Measurements from ENCODE around the gene SHLD3.
"Not testable (repeated sequence)": the region's sequence is repeated elsewhere in the genome, so short reads cannot be mapped to it uniquely, and the experiment has no call there.

The SHLD3 gene

GRCh38 chr5:65624571-65625555 is at the start of gene SHLD3, which contains the start of gene TRAPPC13:
SHLD3 (plus strand) TSS chr5:65625027; CDS start chr5:65629588, 4,561 bp downstream.
TRAPPC13 (plus strand) TSS chr5:65625027; CDS start chr5:65625061, 34 bp downstream.
- DNase-seq (ENCODE audit: low read depth in 2 of 3, low spot score in 2 of 3): peak; percentile 26 to 56 (median 52)

DNA sequence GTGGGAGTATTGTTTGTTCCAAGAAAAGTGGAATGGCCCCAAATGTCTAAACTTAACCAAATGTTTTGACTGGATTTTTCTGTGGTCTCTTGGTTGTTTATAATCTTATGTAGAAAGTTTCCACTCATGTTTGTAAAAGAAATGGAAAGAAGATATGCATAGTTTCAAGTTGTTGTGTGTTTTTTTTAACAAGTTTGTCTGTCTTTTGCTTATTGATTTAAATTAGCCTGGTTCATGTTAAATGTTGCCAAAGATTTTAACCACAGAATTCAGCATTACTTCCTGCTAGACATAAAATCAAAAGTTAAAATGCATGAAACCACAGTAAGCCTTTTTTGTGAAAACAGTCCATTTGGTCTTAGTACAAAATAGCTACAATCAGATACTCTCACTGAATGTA is 47.7 kb upstream of the SHLD3 start:
- DNase-seq (ENCODE audit: low read depth in 2 of 3, low spot score in 2 of 3): no peak

DNA sequence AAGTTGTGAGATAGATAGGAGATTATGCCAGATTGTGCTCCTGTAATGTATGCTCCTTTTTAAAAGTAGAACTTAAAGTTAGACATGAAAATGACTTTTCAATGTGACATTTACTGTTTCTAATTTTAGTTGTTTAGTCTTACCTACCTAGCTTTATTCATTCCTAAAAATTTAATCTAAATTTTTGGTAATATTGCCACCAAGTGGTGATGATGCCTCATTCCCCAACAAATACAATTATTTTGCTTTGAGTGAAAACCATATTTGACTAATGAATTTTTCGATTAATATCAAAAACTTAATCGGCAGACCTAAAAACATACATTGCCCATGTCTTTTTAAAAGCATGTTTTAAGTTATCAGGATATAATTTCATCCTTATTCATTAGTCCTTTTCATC is 36.1 kb upstream of the SHLD3 start:
- DNase-seq (ENCODE audit: low read depth in 2 of 3, low spot score in 2 of 3): no peak

- not testable (repeated sequence) for DNase-seq (ENCODE audit: low read depth in 2 of 3, low spot score in 2 of 3)
Observed at GRCh38 chr5:65601761-65602160, 23.1 kb upstream of the SHLD3 start.

GRCh38 chr5:65611524-65611923 is 13.3 kb upstream of the SHLD3 start:
- DNase-seq (ENCODE audit: low read depth in 2 of 3, low spot score in 2 of 3): no peak

- DNase-seq (ENCODE audit: low read depth in 2 of 3, low spot score in 2 of 3): no peak
Observed at GRCh38 chr5:65612298-65612907, 12.4 kb upstream of the SHLD3 start.

DNA sequence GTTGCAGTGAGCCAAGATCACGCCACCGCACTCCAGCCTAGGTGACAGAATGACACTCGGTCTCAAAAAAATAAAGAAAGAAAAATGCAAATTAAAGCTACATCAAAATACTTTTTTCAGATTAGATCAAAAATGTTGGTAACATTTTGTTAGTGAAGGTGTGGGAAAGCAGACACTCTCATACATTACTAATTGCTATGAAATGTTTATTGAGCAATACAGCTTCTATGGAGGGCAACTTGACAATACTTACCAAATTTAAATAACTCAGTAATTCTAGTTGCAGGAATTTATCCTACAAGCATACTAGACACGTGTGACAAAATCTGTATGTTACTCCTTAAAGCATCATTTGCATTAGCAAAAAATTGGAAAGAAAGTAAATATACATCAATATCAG is 4.8 kb upstream of the SHLD3 start:
- no peak for DNase-seq (ENCODE audit: low read depth in 2 of 3, low spot score in 2 of 3)

- DNase-seq (ENCODE audit: low read depth in 2 of 3, low spot score in 2 of 3): not testable (repeated sequence)
Observed at GRCh38 chr5:65621961-65622360, 2.9 kb upstream of the SHLD3 start.

GRCh38 chr5:65623482-65623881 is 1.3 kb upstream of the SHLD3 start:
- no peak for DNase-seq (ENCODE audit: low read depth in 2 of 3, low spot score in 2 of 3)

DNA sequence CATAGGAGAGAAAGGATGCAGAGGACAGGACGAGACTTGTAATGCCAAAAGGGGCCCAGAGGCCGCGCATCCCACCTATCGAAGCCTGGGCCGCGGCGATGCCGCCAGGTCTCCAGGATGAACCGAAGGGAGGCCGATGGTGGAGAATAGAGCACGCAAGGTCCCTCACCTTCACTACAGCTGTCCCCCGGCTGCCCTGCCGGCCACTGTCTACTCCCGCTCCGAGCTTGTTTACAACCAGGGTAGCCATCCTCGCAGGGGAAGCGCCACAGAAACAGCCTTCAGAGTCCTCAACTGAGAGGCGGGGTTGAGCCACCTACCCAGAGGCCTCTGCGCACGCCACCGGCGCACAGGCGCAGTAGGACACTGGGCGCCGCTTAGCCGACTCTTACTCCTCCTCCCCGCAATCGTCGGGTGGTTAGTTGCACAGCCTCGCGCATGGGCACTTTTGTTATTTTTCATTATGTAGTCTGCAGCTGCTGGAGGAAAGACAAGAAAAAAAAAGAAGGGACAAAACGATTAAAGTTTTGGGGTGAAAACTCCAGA is 729 bp upstream of the SHLD3 start, which contains the start of gene TRIM23:
TRIM23 (minus strand) TSS at position 309 of the 546 bp plus-strand sequence; CDS start at position 250, 59 bp downstream.
- peak; percentile 57 to 78 (median 74) for DNase-seq (ENCODE audit: low read depth in 2 of 3, low spot score in 2 of 3)

DNA sequence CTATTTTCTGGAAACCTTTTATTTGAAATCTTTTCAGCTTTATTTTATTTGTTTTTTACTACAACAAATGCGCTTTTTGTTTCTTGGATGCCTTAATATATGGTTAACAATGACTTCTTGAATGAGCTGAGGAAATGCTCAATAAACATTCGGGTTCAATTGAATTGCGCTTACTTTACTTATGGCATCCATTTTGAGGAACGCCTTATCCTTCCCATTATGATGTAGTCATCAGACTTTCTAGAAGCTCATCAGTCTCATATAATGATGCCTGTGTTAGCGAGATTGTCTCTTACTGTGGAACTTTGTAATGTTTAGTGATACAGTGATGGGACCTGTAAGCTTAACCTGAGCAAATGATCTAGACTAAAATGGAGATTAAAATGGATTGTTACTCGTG is 916 bp downstream of the SHLD3 start:
- no peak for DNase-seq (ENCODE audit: low read depth in 2 of 3, low spot score in 2 of 3)

- no peak for DNase-seq (ENCODE audit: low read depth in 2 of 3, low spot score in 2 of 3)
Observed at GRCh38 chr5:65630981-65631380, 6.2 kb downstream of the SHLD3 start.

DNA sequence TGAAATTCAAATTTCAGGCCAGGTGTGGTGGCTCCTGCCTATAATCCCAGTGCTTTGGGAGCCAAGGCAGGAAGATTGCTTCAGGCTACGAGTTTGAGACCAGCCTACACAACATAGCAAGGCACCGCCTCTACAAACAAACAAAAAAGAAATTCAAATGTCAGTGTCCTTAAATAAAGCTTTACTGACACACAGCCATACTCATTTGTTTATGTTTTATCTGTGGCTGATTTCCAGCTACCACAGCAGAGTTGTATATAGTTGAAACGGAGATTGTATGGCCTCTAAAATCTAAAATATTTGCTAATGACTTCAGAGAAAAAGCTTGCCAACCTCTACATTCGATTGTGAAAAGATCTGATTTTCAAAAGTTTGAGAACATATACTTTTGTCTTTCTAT is 15.4 kb downstream of the SHLD3 start:
- DNase-seq (ENCODE audit: low read depth in 2 of 3, low spot score in 2 of 3): no peak

- no peak for DNase-seq (ENCODE audit: low read depth in 2 of 3, low spot score in 2 of 3)
Observed at GRCh38 chr5:65646938-65647337, 22.1 kb downstream of the SHLD3 start.

DNA sequence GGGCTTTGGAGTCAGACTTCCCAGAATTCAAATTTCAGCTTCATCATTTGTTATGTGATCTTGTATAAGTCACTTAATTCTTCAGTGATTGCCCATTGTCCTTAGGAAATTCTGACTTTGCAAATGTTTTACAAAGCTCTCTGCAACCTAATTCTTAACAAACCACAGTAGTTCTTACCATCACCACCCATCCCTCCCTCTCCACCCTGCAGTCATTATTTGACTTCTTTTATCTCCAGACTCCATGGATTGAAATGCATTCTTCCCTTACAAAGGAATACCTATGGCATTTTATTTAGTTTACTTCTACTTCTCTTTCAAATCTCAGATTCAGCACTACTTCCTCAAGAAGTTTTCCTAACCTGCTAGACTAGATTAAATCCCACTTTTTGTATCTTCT is 23.1 kb downstream of the SHLD3 start:
- no peak for DNase-seq (ENCODE audit: low read depth in 2 of 3, low spot score in 2 of 3)

DNA sequence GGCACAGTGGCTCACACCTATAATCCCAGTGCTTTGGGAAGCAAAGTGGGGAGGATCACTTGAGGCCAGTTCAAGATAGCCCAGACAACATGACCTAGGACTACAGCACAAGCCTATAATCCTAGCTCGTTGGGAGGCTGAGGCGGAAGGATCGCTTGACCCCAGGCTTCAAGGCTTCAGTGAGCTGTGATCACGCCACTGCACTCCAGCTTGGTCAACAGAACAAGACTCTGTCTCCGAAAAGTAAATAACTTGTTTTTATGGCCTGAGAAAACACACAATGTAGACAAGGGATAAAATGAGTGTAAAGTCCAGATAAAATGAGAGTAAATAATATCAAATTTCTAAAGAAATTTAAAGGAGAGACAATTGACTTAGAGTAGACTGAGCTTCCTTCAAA is 26.3 kb downstream of the SHLD3 start:
- no peak for DNase-seq (ENCODE audit: low read depth in 2 of 3, low spot score in 2 of 3)

DNA sequence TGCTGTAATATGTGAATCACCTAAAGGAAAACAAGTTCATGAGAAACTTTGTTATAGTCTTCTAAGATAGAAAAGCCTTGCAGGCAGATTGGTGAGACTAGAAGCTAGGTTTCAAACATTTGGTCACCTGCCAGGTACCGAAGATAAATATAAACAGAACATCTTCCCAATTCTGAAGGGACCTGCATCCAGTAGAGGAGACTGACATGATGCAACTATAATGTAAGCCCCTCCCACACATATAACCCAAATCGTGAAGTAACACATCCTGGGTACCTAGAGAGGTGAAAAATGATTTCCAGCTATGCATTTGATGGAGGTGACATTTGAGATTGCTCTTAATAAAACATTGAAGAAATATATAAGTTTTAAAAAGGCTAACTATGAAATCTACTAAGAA is 29.9 kb downstream of the SHLD3 start:
- DNase-seq (ENCODE audit: low read depth in 2 of 3, low spot score in 2 of 3): no peak

DNA sequence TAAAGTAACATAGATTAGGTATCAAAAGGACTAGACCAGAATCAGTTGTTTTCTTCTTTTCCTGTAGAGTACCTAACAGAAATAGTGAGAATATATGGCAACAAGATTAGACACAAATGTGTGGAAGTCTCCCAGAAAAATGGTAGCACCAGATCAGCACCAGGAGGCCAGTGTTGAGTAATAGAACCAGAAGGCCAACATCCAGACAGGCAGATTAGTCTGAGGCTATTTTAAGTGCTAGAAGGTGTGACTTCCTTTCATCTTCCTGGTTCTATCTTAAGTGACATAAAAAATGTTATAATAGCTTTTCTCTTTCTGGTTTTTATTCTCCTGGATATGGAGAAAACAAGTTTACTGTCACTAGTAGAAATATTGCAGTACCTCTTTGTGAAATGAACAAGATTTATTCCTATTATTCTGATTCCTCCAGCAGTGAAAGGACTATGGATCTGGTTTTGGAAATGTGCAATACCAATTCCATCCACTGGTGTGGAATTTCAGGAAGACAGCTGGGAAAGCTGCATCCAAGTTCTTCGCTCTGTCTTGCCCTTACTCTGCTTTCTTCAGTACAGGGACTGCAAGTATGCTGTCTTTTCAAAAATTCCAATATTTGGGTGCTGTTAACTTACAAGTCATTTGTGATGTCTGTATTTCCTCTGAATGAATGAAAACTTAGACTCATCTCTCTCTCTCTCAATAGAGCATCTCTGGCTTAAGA is 39.1 kb downstream of the SHLD3 start:
- DNase-seq (ENCODE audit: low read depth in 2 of 3, low spot score in 2 of 3): no peak

- DNase-seq (ENCODE audit: low read depth in 2 of 3, low spot score in 2 of 3): no peak
Observed at GRCh38 chr5:65668696-65669095, 43.9 kb downstream of the SHLD3 start.

GRCh38 chr5:65672796-65673195 is 48.0 kb downstream of the SHLD3 start:
- no peak for DNase-seq (ENCODE audit: low read depth in 2 of 3, low spot score in 2 of 3)

GRCh38 chr5:65674749-65675148 is 49.9 kb downstream of the SHLD3 start:
- no peak for DNase-seq (ENCODE audit: low read depth in 2 of 3, low spot score in 2 of 3)

All from activated CD8-positive, alpha-beta memory T cell treated with anti-CD3 and anti-CD28 coated beads for 48 hours (primary cell).